PFSK-1 (cell line): ENCODE data around the gene PIK3R6.

Experiments used
- POLR2AphosphoS5 ChIP-seq: IDR thresholded peaks from 2 replicates; pipeline ENCODE4 v1.6.1; 2012; ENCODE audit warnings: low read depth, mild to moderate bottlenecking, control low read depth, low read length, moderate library complexity
- REST ChIP-seq, 2 experiments: IDR thresholded peaks; 2 replicates each; pipeline versions ENCODE4 v1.6.1 to v1.8.0; 2011 to 2012; ENCODE audit warnings: low read depth in 2 of 2, low read length in 2 of 2, control low read depth in 1 of 2, inconsistent platforms in 1 of 2, mild to moderate bottlenecking in 1 of 2, moderate library complexity in 1 of 2; ENCODE audit not compliant: insufficient read depth in 1 of 2
- TAF1 ChIP-seq: IDR thresholded peaks from 2 replicates; pipeline ENCODE4 v1.6.1; 2012; ENCODE audit warnings: low read length, control low read depth, borderline replicate concordance; ENCODE audit not compliant: insufficient read depth

DNA sequence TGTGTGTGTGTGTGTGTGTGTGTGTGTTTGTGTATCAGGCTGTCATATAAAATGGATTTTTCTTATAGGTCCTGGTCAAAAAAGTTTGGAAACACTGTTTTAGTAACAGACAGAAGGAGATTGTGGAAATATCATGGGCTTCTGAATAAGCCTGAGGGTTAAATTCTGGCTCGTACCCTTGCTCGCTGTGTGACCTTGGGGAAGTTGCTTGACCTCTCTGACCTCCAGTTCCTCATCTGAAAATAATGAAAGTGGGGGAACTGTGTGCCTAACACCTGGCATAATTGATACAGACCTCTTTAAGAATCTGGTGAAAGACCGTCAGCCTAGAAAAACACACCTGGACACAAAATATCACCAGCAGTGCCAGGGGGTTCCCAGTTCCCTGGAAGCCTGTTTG lies 25.6 kb upstream of the PIK3R6 start:
- TF ChIP-seq REST (IDR thresholded peaks at IDR 0.05; ENCODE audit: insufficient read depth in 1 of 2, low read depth in 2 of 2, low read length in 2 of 2) (no peak), TAF1 (no peak), POLR2AphosphoS5 (no peak)
